ENCODE results near the gene PSAP.

GRCh38 chr10:71888248-71888622 lies 37.2 kb upstream of the PSAP start:
- TF ChIP-seq POLR2A (IDR thresholded peaks at IDR 0.05) = no peak
- no peak for TF ChIP-seq CTCF (IDR thresholded peaks at IDR 0.05)
